IPS-20b (cell line): ENCODE data around the gene GJB1.
"Not testable (repeated sequence)": the region's sequence is repeated elsewhere in the genome, so short reads cannot be mapped to it uniquely, and the experiment has no call there.

ENCODE experiments used
- H3K27ac ChIP-seq: one replicate; pipeline ENCODE4 v1.5.1; 2013; ENCODE audit warnings: low read length
- H3K27me3 ChIP-seq: 2 replicates; pipeline ENCODE4 v1.6.1; 2013; ENCODE audit warnings: mild to moderate bottlenecking, low read length, inconsistent platforms; ENCODE audit not compliant: insufficient read depth
- H3K36me3 ChIP-seq: 2 replicates; pipeline ENCODE4 v1.6.1; 2013; ENCODE audit warnings: low read depth, mild to moderate bottlenecking, inconsistent platforms, low read length, moderate library complexity; ENCODE audit not compliant: insufficient read depth
- H3K4me1 ChIP-seq: 2 replicates; pipeline ENCODE4 v1.6.1; 2013; ENCODE audit warnings: mild to moderate bottlenecking, control low read depth, inconsistent platforms, low read length, moderate library complexity; ENCODE audit not compliant: insufficient read depth
- H3K4me3 ChIP-seq: 2 replicates; pipeline ENCODE4 v1.5.1; 2013; ENCODE audit warnings: mild to moderate bottlenecking, low read length, inconsistent platforms
- H3K9ac ChIP-seq: 2 replicates; pipeline ENCODE4 v1.6.1; 2013; ENCODE audit warnings: low read depth, mild to moderate bottlenecking, inconsistent platforms, low read length, moderate library complexity
- H3K9me3 ChIP-seq: 2 replicates; pipeline ENCODE4 v1.6.1; 2013; ENCODE audit warnings: mild to moderate bottlenecking, low read depth, low read length, inconsistent platforms; ENCODE audit not compliant: insufficient read depth

The GJB1 gene

GRCh38 chrX:71244359-71245128 lies 21.5 kb downstream of the GJB1 start:
- Histone ChIP-seq H3K4me3 (no peak overlapping the region), H3K27me3 (no peaks in the 10 kb centered on the region), H3K27ac (no peak overlapping the region), H3K9me3 (no peaks in the 10 kb centered on the region), H3K36me3 (peaks cover 99% of the 10 kb centered on the region), H3K9ac (no peak overlapping the region), H3K4me1 (no peaks in the 10 kb centered on the region)

- Histone ChIP-seq H3K9ac (no peak overlapping the region), H3K9me3 (no peaks in the 10 kb centered on the region), H3K4me1 (no peaks in the 10 kb centered on the region), H3K36me3 (peaks cover 98% of the 10 kb centered on the region), H3K27ac (no peak overlapping the region), H3K4me3 (no peak overlapping the region), H3K27me3 (no peaks in the 10 kb centered on the region)
Observed at GRCh38 chrX:71245159-71245558, 22.1 kb downstream of the GJB1 start.

GRCh38 chrX:71250841-71251240 lies 27.8 kb downstream of the GJB1 start:
- Histone ChIP-seq H3K4me3 (no peak overlapping the region), H3K36me3 (peaks cover 52% of the 10 kb centered on the region), H3K27me3 (no peaks in the 10 kb centered on the region), H3K9ac (no peak overlapping the region), H3K9me3 (no peaks in the 10 kb centered on the region), H3K4me1 (peaks cover 3% of the 10 kb centered on the region; the same call in 1 of the 2 replicates), H3K27ac (no peak overlapping the region)

GRCh38 chrX:71251466-71251973 lies 28.5 kb downstream of the GJB1 start:
- Histone ChIP-seq H3K27ac (no peak overlapping the region), H3K4me3 (peak overlapping the region; percentile 90), H3K36me3 (peaks cover 46% of the 10 kb centered on the region), H3K27me3 (no peaks in the 10 kb centered on the region), H3K4me1 (peaks cover 3% of the 10 kb centered on the region; the same call in 1 of the 2 replicates), H3K9ac (peak overlapping the region; percentile 76; the same call in 1 of the 2 replicates), H3K9me3 (no peaks in the 10 kb centered on the region)

GRCh38 chrX:71252221-71252620 lies 29.2 kb downstream of the GJB1 start:
- Histone ChIP-seq H3K27me3 (no peaks in the 10 kb centered on the region), H3K4me1 (peaks cover 3% of the 10 kb centered on the region; the same call in 1 of the 2 replicates), H3K27ac (peak overlapping the region; percentile 77), H3K9me3 (no peaks in the 10 kb centered on the region), H3K4me3 (peak overlapping the region; percentile 90), H3K36me3 (peaks cover 39% of the 10 kb centered on the region), H3K9ac (peak overlapping the region; percentile 76; the same call in 1 of the 2 replicates)

GRCh38 chrX:71253253-71254091 lies 30.4 kb downstream of the GJB1 start:
- no peaks in the 10 kb centered on the region for H3K27me3 ChIP-seq
- H3K27ac ChIP-seq: peak overlapping the region; percentile 56
- H3K4me3 ChIP-seq: peak overlapping the region; percentile 90
- no peaks in the 10 kb centered on the region for H3K9me3 ChIP-seq
- peaks cover 26% of the 10 kb centered on the region for H3K36me3 ChIP-seq
- H3K4me1 ChIP-seq: peaks cover 3% of the 10 kb centered on the region; the same call in 1 of the 2 replicates
- H3K9ac ChIP-seq: peak overlapping the region; percentile 90; the same call in 1 of the 2 replicates

- H3K36me3 ChIP-seq: peaks cover 18% of the 10 kb centered on the region
- peak within 1 kb of the TSS; percentile 90; the same call in 1 of the 2 replicates for H3K9ac ChIP-seq
- H3K4me3 ChIP-seq: peak within 1 kb of the TSS; percentile 90
- H3K27me3 ChIP-seq: no peaks in the 10 kb centered on the region
- peaks cover 3% of the 10 kb centered on the region; the same call in 1 of the 2 replicates for H3K4me1 ChIP-seq
- peak within 1 kb of the TSS; percentile 56 for H3K27ac ChIP-seq
- no peaks in the 10 kb centered on the region for H3K9me3 ChIP-seq
Observed at GRCh38 chrX:71254092-71254963, 31.3 kb downstream of the GJB1 start, which contains the start of gene ZMYM3. ZMYM3 (minus strand) TSS chrX:71254140; CDS start chrX:71253255, 885 bp downstream.

GRCh38 chrX:71256051-71256450 lies 33.0 kb downstream of the GJB1 start:
- no peaks in the 10 kb centered on the region for H3K9me3 ChIP-seq
- peaks cover 3% of the 10 kb centered on the region; the same call in 1 of the 2 replicates for H3K4me1 ChIP-seq
- H3K9ac ChIP-seq: peak overlapping the region; percentile 90; the same call in 1 of the 2 replicates
- H3K27me3 ChIP-seq: no peaks in the 10 kb centered on the region
- H3K27ac ChIP-seq: no peak overlapping the region
- H3K36me3 ChIP-seq: peaks cover 1% of the 10 kb centered on the region; the same call in 1 of the 2 replicates
- no peak overlapping the region for H3K4me3 ChIP-seq

- H3K9me3 ChIP-seq: no peaks in the 10 kb centered on the region
- no peak overlapping the region for H3K4me3 ChIP-seq
- no peak overlapping the region for H3K9ac ChIP-seq
Observed at GRCh38 chrX:71256856-71257255, 33.8 kb downstream of the GJB1 start.

GRCh38 chrX:71268624-71269023 lies 45.6 kb downstream of the GJB1 start:
- H3K36me3 ChIP-seq, H3K27me3 ChIP-seq, H3K4me1 ChIP-seq, H3K9me3 ChIP-seq, H3K27ac ChIP-seq, H3K4me3 ChIP-seq, H3K9ac ChIP-seq: not testable (repeated sequence)

More at GRCh38 chrX:71256856-71257255, 33.8 kb downstream of the GJB1 start:
- no peaks in the 10 kb centered on the region for H3K36me3 ChIP-seq
- no peak overlapping the region for H3K27ac ChIP-seq
- H3K27me3 ChIP-seq: no peaks in the 10 kb centered on the region
- peaks cover 3% of the 10 kb centered on the region; the same call in 1 of the 2 replicates for H3K4me1 ChIP-seq
